H9 (cell line): ENCODE data around the gene CALN1. TPM values are rescaled to one million over a fixed set of nuclear protein-coding genes. Genes with fewer than 3 reads are reported as not detected.

Experiments used
- DNase-seq: peaks from one replicate; pipeline ENCODE4 v3.0.0-alpha.2; 2017
- H2AFZ ChIP-seq: one replicate; pipeline ENCODE4 v1.6.1; 2013; ENCODE audit warnings: mild to moderate bottlenecking, low read length, control low read depth, moderate library complexity
- H2AK5ac ChIP-seq: 2 replicates; pipeline ENCODE4 v1.6.1; 2013; ENCODE audit warnings: low read length, control low read depth, mixed read lengths; ENCODE audit not compliant: insufficient read length
- H2BK120ac ChIP-seq: one replicate; pipeline ENCODE4 v1.6.1; 2013; ENCODE audit warnings: low read depth, mild to moderate bottlenecking, low read length, control low read depth, inconsistent platforms; ENCODE audit not compliant: poor library complexity, severe bottlenecking
- H2BK12ac ChIP-seq: 2 replicates; pipeline ENCODE4 v1.6.1; 2013; ENCODE audit warnings: low read length, control low read depth, mixed read lengths, low read depth; ENCODE audit not compliant: insufficient read length
- H2BK15ac ChIP-seq: 2 replicates; pipeline ENCODE4 v1.6.1; 2013; ENCODE audit warnings: low read depth, low read length, control low read depth
- H2BK20ac ChIP-seq: one replicate; pipeline ENCODE4 v1.6.1; 2013; ENCODE audit warnings: low read depth, mild to moderate bottlenecking, low read length, control low read depth, inconsistent platforms; ENCODE audit not compliant: poor library complexity, severe bottlenecking
- H2BK5ac ChIP-seq: 2 replicates; pipeline ENCODE4 v1.6.1; 2013; ENCODE audit warnings: low read length, control low read depth, mixed read lengths; ENCODE audit not compliant: insufficient read length
- H3K14ac ChIP-seq: 2 replicates; pipeline ENCODE4 v1.6.1; 2013; ENCODE audit warnings: low read length, control low read depth; ENCODE audit not compliant: insufficient read depth
- H3K18ac ChIP-seq: 2 replicates; pipeline ENCODE4 v1.6.1; 2013; ENCODE audit warnings: low read depth, mild to moderate bottlenecking, mixed read lengths, low read length, control low read depth; ENCODE audit not compliant: insufficient read length
- H3K23ac ChIP-seq: 2 replicates; pipeline ENCODE4 v1.6.1; 2013; ENCODE audit warnings: low read length, control low read depth, mixed read lengths, low read depth; ENCODE audit not compliant: insufficient read length
- H3K23me2 ChIP-seq: 2 replicates; pipeline ENCODE4 v1.6.1; 2013; ENCODE audit warnings: low read depth, mild to moderate bottlenecking, mixed read lengths, low read length, control low read depth; ENCODE audit not compliant: insufficient read length, poor library complexity, severe bottlenecking
- H3K27ac ChIP-seq: 2 replicates; pipeline ENCODE4 v1.5.1; 2013; ENCODE audit warnings: low read length, control low read depth, mixed read lengths, low read depth; ENCODE audit not compliant: insufficient read length
- H3K27me3 ChIP-seq: 2 replicates; pipeline ENCODE4 v1.6.1; 2013; ENCODE audit warnings: low read length, control low read depth, inconsistent platforms; ENCODE audit not compliant: insufficient read depth
- H3K4ac ChIP-seq: 2 replicates; pipeline ENCODE4 v1.6.1; 2013; ENCODE audit warnings: low read depth, mild to moderate bottlenecking, control low read depth, inconsistent platforms, low read length, moderate library complexity
- H3K4me1 ChIP-seq: 2 replicates; pipeline ENCODE4 v1.6.1; 2013; ENCODE audit warnings: low read length, control low read depth, inconsistent platforms; ENCODE audit not compliant: insufficient read depth
- H3K4me2 ChIP-seq: 2 replicates; pipeline ENCODE4 v1.6.1; 2013; ENCODE audit warnings: low read length, control low read depth, mixed read lengths; ENCODE audit not compliant: insufficient read length, insufficient read depth
- H3K56ac ChIP-seq: 2 replicates; pipeline ENCODE4 v1.6.1; 2013; ENCODE audit warnings: low read depth, mild to moderate bottlenecking, mixed read lengths, low read length, control low read depth; ENCODE audit not compliant: insufficient read length
- H3K79me1 ChIP-seq: 2 replicates; pipeline ENCODE4 v1.6.1; 2013; ENCODE audit warnings: low read depth, mild to moderate bottlenecking, moderate library complexity, low read length, control low read depth, inconsistent platforms; ENCODE audit not compliant: insufficient read depth, poor library complexity, severe bottlenecking
- H3K79me2 ChIP-seq: 2 replicates; pipeline ENCODE4 v1.6.1; 2013; ENCODE audit warnings: low read length, control low read depth, inconsistent platforms; ENCODE audit not compliant: insufficient read depth
- H3K9ac ChIP-seq: 2 replicates; pipeline ENCODE4 v1.6.1; 2013; ENCODE audit warnings: low read length, control low read depth, mixed read lengths; ENCODE audit not compliant: insufficient read length; ENCODE audit errors: extremely low read depth
- H3K9me3 ChIP-seq: one replicate; pipeline ENCODE4 v1.6.1; 2013; ENCODE audit warnings: low read depth, low read length, inconsistent platforms; ENCODE audit not compliant: control insufficient read depth
- H3T11ph ChIP-seq: one replicate; pipeline ENCODE4 v1.6.1; 2013; ENCODE audit warnings: mild to moderate bottlenecking, low read length, control low read depth, inconsistent platforms
- H4K20me1 ChIP-seq: one replicate; pipeline ENCODE4 v1.6.1; 2013; ENCODE audit not compliant: control insufficient read depth, insufficient read length, insufficient read depth
- H4K5ac ChIP-seq: 2 replicates; pipeline ENCODE4 v1.6.1; 2013; ENCODE audit warnings: low read depth, mild to moderate bottlenecking, mixed read lengths, low read length, control low read depth; ENCODE audit not compliant: insufficient read length
- H4K8ac ChIP-seq: replicated peaks from 2 replicates; pipeline ENCODE4 v1.6.1; 2013; ENCODE audit warnings: low read length, control low read depth, mixed read lengths, low read depth; ENCODE audit not compliant: insufficient read length
- H4K91ac ChIP-seq: 2 replicates; pipeline ENCODE4 v1.6.1; 2013; ENCODE audit warnings: low read depth, mild to moderate bottlenecking, moderate library complexity, mixed read lengths, low read length, control low read depth; ENCODE audit not compliant: insufficient read length
- H3K27ac Mint-ChIP-seq, 3 experiments: 2 replicates in 2 of 3; 3 replicates in 1 of 3; pipeline ENCODE4 v1.8.0; 2020 to 2021; ENCODE audit warnings: mixed read lengths in 3 of 3, mild to moderate bottlenecking in 1 of 3, moderate library complexity in 1 of 3
- H3K27me3 Mint-ChIP-seq: 2 replicates; pipeline ENCODE4 v1.8.0; 2021; ENCODE audit warnings: low read depth, mild to moderate bottlenecking, moderate library complexity, mixed read lengths
- H3K36me3 Mint-ChIP-seq, 3 experiments: 2 replicates in 2 of 3; 3 replicates in 1 of 3; pipeline ENCODE4 v1.8.0; 2020 to 2021; ENCODE audit warnings: low read depth in 3 of 3, mixed read lengths in 3 of 3; ENCODE audit not compliant: insufficient read depth in 1 of 3
- H3K4me1 Mint-ChIP-seq, 2 experiments: 2 replicates each; pipeline ENCODE4 v1.8.0; 2020; ENCODE audit warnings: mixed read lengths in 2 of 2
- H3K4me3 Mint-ChIP-seq, 2 experiments: 2 replicates in 1 of 2; 3 replicates in 1 of 2; pipeline ENCODE4 v1.8.0; 2020 to 2021; ENCODE audit warnings: mild to moderate bottlenecking in 2 of 2, mixed read lengths in 2 of 2, moderate library complexity in 1 of 2
- H3K9me3 Mint-ChIP-seq, 2 experiments: 2 replicates in 1 of 2; 3 replicates in 1 of 2; pipeline ENCODE4 v1.8.0; 2020; ENCODE audit warnings: mild to moderate bottlenecking in 2 of 2, mixed read lengths in 2 of 2, moderate library complexity in 1 of 2
- WGBS: extraction: QIAGEN DNeasy Blood & Tissue Kit; methylation state at CpG from one replicate; pipeline ENCODE4 v1.1.7; 2013; ENCODE audit warnings: missing lambda C conversion rate, low lambda C conversion rate, mixed read lengths; ENCODE audit not compliant: insufficient read length; ENCODE audit errors: extremely low coverage; 5-methylcytosine and 5-hydroxymethylcytosine counted together
- total RNA-seq: library from RNA; stranded (reverse); gene quantifications from 2 replicates; pipeline ENCODE4 v1.2.1, GENCODE V29; 2021
- TF ChIP-seq, protein P1 (sequence below): fragments of 200-600 bp; sonication (generic); conservative IDR thresholded peaks from 3 replicates; pipeline ENCODE4 v1.8.0; 2021; ENCODE audit warnings: antibody characterized with exemption, mild to moderate bottlenecking

CALN1 gene
- total RNA-seq, 1 experiment from 2014 or later, result 2.8 TPM

DNA sequence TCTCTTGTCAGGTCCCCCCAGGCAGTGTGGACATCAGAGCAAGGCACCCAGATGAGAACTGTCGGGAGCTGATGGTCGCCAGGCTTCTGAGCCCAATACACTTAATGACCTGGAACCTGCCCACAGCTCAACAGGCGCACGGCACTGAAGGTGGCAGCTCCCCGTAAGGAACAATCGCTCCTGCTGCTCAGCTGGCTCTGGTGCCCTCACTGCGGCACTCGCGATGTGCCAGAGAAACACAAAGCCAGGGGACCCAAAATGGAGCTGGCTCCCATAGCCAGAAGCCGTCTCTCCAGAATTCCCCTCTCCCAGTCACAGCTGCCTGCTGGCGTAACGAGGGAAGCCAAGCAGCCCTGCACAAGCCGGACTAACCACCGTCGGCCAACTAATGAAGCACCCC, 6.3 kb downstream of the CALN1 start:
- Histone ChIP-seq H3K18ac (no peak overlapping the region), H3K4ac (no peak overlapping the region), H2AK5ac (no peak overlapping the region), H4K5ac (no peak overlapping the region), H2BK120ac (no peak overlapping the region), H3K23me2 (no peaks in the 10 kb centered on the region), H2BK5ac (no peak overlapping the region), H3K79me1 (no peaks in the 10 kb centered on the region), H2BK20ac (no peak overlapping the region), H3K27me3 (no peaks in the 10 kb centered on the region), H4K8ac (no peak overlapping the region), H4K91ac (no peak overlapping the region), H3K79me2 (no peaks in the 10 kb centered on the region), H2BK12ac (no peak overlapping the region), H3K27ac (no peak overlapping the region), H3K14ac (no peak overlapping the region), H3K4me1 (no peaks in the 10 kb centered on the region), H4K20me1 (no peaks in the 10 kb centered on the region), H3K9ac (no peak overlapping the region), H3T11ph (no peak overlapping the region), H3K9me3 (no peaks in the 10 kb centered on the region), H3K23ac (no peak overlapping the region), H2BK15ac (no peak overlapping the region), H2AFZ (no peak overlapping the region), H3K4me2 (no peak overlapping the region), H3K56ac (no peak overlapping the region)
- H3K27me3 Mint-ChIP-seq, result peaks cover 9% of the 10 kb centered on the region
- H3K36me3 Mint-ChIP-seq, result no peaks in the 10 kb centered on the region; a peak in 1 of 7 replicates
- TF ChIP-seq, protein P1, sequence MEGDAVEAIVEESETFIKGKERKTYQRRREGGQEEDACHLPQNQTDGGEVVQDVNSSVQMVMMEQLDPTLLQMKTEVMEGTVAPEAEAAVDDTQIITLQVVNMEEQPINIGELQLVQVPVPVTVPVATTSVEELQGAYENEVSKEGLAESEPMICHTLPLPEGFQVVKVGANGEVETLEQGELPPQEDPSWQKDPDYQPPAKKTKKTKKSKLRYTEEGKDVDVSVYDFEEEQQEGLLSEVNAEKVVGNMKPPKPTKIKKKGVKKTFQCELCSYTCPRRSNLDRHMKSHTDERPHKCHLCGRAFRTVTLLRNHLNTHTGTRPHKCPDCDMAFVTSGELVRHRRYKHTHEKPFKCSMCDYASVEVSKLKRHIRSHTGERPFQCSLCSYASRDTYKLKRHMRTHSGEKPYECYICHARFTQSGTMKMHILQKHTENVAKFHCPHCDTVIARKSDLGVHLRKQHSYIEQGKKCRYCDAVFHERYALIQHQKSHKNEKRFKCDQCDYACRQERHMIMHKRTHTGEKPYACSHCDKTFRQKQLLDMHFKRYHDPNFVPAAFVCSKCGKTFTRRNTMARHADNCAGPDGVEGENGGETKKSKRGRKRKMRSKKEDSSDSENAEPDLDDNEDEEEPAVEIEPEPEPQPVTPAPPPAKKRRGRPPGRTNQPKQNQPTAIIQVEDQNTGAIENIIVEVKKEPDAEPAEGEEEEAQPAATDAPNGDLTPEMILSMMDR, result no peak
- no peaks in the 10 kb centered on the region for H3K4me1 Mint-ChIP-seq
- WGBS, result no CpG with 5 or more reads among the region's 15 CpGs
- no peak for DNase-seq
- H3K27ac Mint-ChIP-seq, result no peak overlapping the region
- H3K4me3 Mint-ChIP-seq, result no peak overlapping the region
- no peaks in the 10 kb centered on the region; a peak in 1 of 5 replicates for H3K9me3 Mint-ChIP-seq
